Epithelial cell of umbilical artery (primary cell): Measurements from ENCODE around the gene GPR84. TPM values are rescaled to one million over a fixed set of nuclear protein-coding genes. Genes with fewer than 3 reads are reported as not detected.

Experiments
- total RNA-seq: library from RNA; depleted of rRNA; stranded (reverse); fragments of >200 nt; gene quantifications from 2 replicates; pipeline ENCODE4 v1.2.3, GENCODE V29; 2014

GPR84 gene
- total RNA-seq: not detected in 2 replicates

DNA sequence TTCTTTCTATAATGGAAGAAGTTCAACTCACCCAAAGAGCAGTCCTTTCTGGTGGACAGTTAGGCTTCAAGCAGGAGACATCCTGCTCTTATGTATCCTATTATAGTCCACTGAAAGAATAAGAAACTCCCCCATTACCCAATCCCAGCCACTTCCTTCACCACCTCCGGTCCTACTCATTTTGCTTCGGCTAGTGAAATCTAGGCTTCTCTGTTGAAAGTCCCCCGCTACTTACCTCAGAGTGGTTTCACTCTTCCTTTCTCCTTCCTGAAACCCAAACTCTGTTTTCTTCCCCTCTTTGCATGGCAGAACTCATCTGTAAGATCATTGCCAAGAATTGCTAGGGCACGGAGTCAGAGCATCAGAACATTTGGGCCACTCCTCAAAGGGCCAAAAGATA, at the start of gene GPR84:
GPR84 (minus strand) TSS at position 74 of the 400 bp plus-strand sequence. CDS start 635 bp downstream, outside the sequence.

DNA sequence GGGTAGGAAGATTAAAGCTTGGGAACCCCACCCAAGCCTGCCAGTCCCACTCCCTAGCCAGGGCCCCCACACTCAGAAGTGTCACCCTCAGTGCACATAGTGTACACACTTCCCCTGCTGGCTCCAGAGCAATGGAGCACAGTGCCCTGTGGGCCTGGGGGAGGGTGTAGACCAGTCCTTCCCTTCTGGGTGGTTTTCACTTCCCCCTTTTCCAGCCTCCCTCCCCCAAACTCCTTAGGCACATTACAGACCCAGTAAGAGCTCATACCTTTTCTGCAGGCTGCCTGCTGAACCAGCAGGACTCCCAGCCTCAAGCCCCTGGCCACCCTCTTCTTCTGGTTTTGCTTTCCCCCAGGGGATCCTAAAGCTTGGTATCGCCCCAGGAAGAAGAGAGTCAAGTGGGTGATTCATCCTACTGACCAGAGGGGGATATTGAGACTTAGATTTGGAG, 20.3 kb upstream of the GPR84 start, which contains the start of gene ZNF385A:
ZNF385A (minus strand) TSS at position 143 of the 451 bp plus-strand sequence. CDS start 219 bp downstream, outside the sequence.

DNA sequence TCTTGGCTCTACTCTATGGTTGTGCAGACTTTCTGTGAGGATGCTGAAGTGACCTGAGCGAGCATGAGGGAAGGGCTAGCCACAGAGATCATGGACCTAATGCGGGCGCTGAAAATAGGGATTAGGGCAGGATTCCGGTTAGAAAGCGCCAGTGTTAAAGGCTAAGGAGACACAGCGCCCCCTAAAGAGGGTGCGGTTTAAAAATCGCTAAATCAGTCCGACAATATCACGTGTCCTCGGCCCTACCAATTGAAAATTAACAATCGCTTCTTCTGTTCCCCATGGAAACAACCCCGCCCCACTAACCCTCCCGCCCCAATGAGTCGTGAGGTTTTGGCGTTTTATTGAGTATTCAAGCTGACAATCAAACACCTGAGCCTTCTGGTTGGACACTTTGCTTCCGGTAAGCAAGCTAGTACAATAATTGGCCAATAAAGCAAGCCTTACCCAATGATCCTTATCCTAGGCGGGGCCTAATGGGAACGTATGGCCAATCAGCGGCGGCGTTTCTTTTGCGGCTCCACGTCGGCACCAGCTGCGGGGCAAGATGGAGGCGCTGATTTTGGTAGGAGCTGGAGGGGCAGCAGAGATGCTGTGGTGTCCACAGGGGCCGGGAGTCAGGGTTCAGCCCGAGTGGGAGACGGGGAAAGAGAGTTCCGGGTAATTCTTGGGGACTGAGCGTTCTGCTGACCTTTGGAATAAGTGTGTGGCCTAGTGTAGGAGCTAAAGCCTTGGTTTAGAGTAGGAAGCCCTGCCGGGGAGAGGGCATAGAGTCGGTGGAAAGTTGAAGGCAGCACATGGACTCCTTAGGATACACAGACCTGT, 39.5 kb downstream of the GPR84 start, which contains the start of gene COPZ1:
COPZ1 (plus strand) TSS at position 515 of the 825 bp plus-strand sequence; CDS start at position 548, 33 bp downstream.

Other genes with a start within 250 kb of the GPR84 start
- gene SMUG1, start 175.5 kb downstream of the GPR84 start, total RNA-seq: 20.8 and 29.9 TPM in 2 replicates
- 24.7 and 31.3 TPM in 2 replicates for gene CBX5, start 84.4 kb downstream of the GPR84 start, total RNA-seq
- gene HNRNPA1, start 83.8 kb downstream of the GPR84 start, total RNA-seq: 510 and 602 TPM in 2 replicates
- gene NFE2, start 63.5 kb downstream of the GPR84 start, total RNA-seq: not detected in 2 replicates
- 116 and 232 TPM in 2 replicates for gene COPZ1, start 39.4 kb downstream of the GPR84 start, total RNA-seq
- 0.65 and 1.2 TPM in 2 replicates for gene ZNF385A, start 20.2 kb upstream of the GPR84 start, total RNA-seq
- 746 and 1,015 TPM in 2 replicates for gene ITGA5, start 54.8 kb upstream of the GPR84 start, total RNA-seq
- gene GTSF1, start 109.1 kb upstream of the GPR84 start, total RNA-seq: 0.65 TPM in 1 of 2 replicates, not detected in the other
- under 0.01 and 0.32 TPM in 2 replicates for gene NCKAP1L, start 133.3 kb upstream of the GPR84 start, total RNA-seq
- gene PDE1B, start 185.1 kb upstream of the GPR84 start, total RNA-seq: under 0.01 TPM in 1 of 2 replicates, not detected in the other
- gene PPP1R1A, start 224.2 kb upstream of the GPR84 start, total RNA-seq: not detected in 2 replicates